Measurements from ENCODE around the gene FOSL1. TPM values are rescaled to one million over a fixed set of nuclear protein-coding genes. Genes with fewer than 3 reads are reported as not detected.
A peak's percentile ranks its signal among the peaks of the same experiment; 100 is the strongest.

FOSL1 gene
- total RNA-seq, 1 experiment from 2014 or later, result 186 TPM

- in situ Hi-C loops (cut with HindIII; ENCODE audit: low pct_unique_long_range_greater_than_20kb, low sequenced_read_pairs), result no loop called here
- Histone ChIP-seq H3K9me3 (ENCODE audit: control insufficient read depth, insufficient read depth, low read depth, low read length) (no peaks in the 10 kb centered on the region), H3K4me1 (ENCODE audit: control insufficient read depth, insufficient read depth, low read length) (peaks cover 10% of the 10 kb centered on the region), H3K27me3 (ENCODE audit: control insufficient read depth, insufficient read depth, low read length) (no peaks in the 10 kb centered on the region), H3K4me3 (ENCODE audit: low read depth in 2 of 2, low read length in 2 of 2) (no peak overlapping the region), H3K27ac (ENCODE audit: low read length) (no peak overlapping the region), H3K36me3 (ENCODE audit: control insufficient read depth, insufficient read depth, low read length) (no peaks in the 10 kb centered on the region)
- POLR2A ChIA-PET, result no interaction called here
- TF ChIP-seq POLR2AphosphoS5 (IDR thresholded peaks at IDR 0.05; ENCODE audit: low read depth, low read length), result no peak
- TF ChIP-seq REST (IDR thresholded peaks at IDR 0.05; ENCODE audit: insufficient read depth in 1 of 2, low read depth in 2 of 2, low read length in 1 of 2), result no peak
- TF ChIP-seq CTCF (IDR thresholded peaks at IDR 0.05), result no peak
- intact Hi-C loops (cut with micrococcal nuclease; ENCODE audit: unreplicated experiment), result no loop called here
- DNase-seq (ENCODE audit: low read depth, low spot score) (no peak), ATAC-seq (peak; percentile 47)
- BruUV-seq (replicated peaks), result no TSS peak
- CTCF ChIA-PET, result interaction anchor here (0.6 to 1.5 kb wide), 2 partner anchors 38 to 44 kb away, joined by 5 to 16 read pairs; partner anchors contain the start of gene FIBP
Measured at GRCh38 chr11:65932558-65932919, 32.4 kb upstream of the FOSL1 start.

GRCh38 chr11:65931773-65932557, 31.8 kb upstream of the FOSL1 start:
- BruUV-seq (replicated peaks), result no TSS peak
- in situ Hi-C loops (cut with HindIII; ENCODE audit: low pct_unique_long_range_greater_than_20kb, low sequenced_read_pairs), result no loop called here
- H3K4me3 ChIP-seq (ENCODE audit: low read depth in 2 of 2, low read length in 2 of 2), result no peak overlapping the region
- ChIA-PET CTCF (interaction anchor here (0.6 to 1.5 kb wide), 3 partner anchors 39 to 47 kb away, joined by 3 to 16 read pairs (median 5); partner anchors contain the start of gene FIBP), POLR2A (interaction anchor here (0.6 kb wide), 1 partner anchor 31 kb away, joined by 3 read pairs; the partner anchor contains the start of gene FOSL1)
- intact Hi-C loops (cut with micrococcal nuclease; ENCODE audit: unreplicated experiment), result no loop called here
- DNase-seq (ENCODE audit: low read depth, low spot score) (no peak), ATAC-seq (peak; percentile 53)
- H3K27ac ChIP-seq (ENCODE audit: low read length), result no peak overlapping the region
- H3K27me3 ChIP-seq (ENCODE audit: control insufficient read depth, insufficient read depth, low read length), result no peaks in the 10 kb centered on the region
- TF ChIP-seq POLR2AphosphoS5 (IDR thresholded peaks at IDR 0.05; ENCODE audit: low read depth, low read length), result no peak
- TF ChIP-seq TCF7L2 (IDR thresholded peaks at IDR 0.05; ENCODE audit: low read depth, low read length), result no peak
- TF ChIP-seq CTCF (IDR thresholded peaks at IDR 0.05), result no peak
- TF ChIP-seq SIN3A (IDR thresholded peaks at IDR 0.05; ENCODE audit: borderline replicate concordance, insufficient read depth, low read depth, low read length), result no peak
- no peak for TF ChIP-seq REST (IDR thresholded peaks at IDR 0.05; ENCODE audit: insufficient read depth in 1 of 2, low read depth in 2 of 2, low read length in 1 of 2)
- H3K9me3 ChIP-seq (ENCODE audit: control insufficient read depth, insufficient read depth, low read depth, low read length), result no peaks in the 10 kb centered on the region
- peaks cover 10% of the 10 kb centered on the region for H3K4me1 ChIP-seq (ENCODE audit: control insufficient read depth, insufficient read depth, low read length)
- H3K36me3 ChIP-seq (ENCODE audit: control insufficient read depth, insufficient read depth, low read length), result no peaks in the 10 kb centered on the region
